ENCODE measurements around the gene ZFAND6.
"Not testable (repeated sequence)": the region's sequence is repeated elsewhere in the genome, so short reads cannot be mapped to it uniquely, and the experiment has no call there.

ZFAND6 gene

DNA sequence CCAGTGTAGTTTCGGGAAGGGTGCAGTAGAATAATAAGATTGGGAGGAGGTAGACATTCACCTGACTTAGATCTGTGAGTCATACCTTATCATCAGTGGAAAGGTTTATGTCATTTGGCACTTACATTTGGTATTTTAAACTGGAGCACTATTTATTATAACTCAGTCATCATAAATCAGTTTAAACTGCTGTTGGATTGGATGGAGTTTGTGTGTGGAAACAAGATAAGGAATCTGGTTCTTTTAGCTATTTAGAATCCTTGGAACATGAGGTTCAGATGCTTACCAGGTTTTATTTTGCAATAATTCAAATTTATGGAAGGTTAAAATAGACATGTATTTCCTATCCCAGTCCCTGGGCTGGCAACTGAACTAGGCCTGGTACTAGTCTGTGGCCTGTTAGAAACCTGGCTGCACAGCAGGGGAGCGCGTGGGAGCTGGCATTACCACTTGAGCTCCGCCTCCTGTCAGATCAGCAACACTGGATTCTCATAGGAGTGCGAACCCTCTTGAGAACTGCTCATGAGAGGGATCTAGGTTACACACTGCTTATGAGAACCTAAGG, 34.5 kb downstream of the ZFAND6 start:
- no peaks in the 10 kb centered on the region for H3K27me3 ChIP-seq
- no peak overlapping the region for H3K4me3 ChIP-seq
- intact Hi-C loops (cut with DNase I; ENCODE audit: low total_unique reads) = no loop called here
- TF ChIP-seq CTCF (IDR thresholded peaks at IDR 0.05) = no peak
- no peaks in the 10 kb centered on the region for H3K9me3 ChIP-seq
- peak in 1 of 2 donors; percentile 37 for DNase-seq
- peaks cover 0 to 33% (median 8%) of the 10 kb centered on the region in 4 donors for H3K4me1 ChIP-seq
- no peak overlapping the region for H3K27ac ChIP-seq
- H3K36me3 ChIP-seq = no peaks in the 10 kb centered on the region

DNA sequence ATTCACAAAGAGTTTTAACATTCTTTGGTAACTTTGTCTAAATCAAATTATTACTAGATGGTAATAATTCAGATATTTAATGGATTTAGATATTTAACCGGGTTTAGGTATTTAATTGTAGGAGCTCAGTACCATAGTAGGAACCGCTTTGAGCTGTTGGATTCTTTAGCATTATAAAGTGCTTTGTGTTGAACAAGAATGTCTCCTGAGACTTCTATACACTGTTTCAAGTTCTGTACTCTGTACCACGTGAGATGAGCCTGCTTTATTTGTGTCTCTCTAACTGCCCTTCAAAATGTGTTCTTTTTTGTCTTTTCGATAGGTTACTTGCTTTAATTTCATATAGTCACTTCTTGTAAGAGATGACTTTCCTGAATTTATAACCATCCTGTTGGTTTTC, 36.0 kb downstream of the ZFAND6 start:
- no peaks in the 10 kb centered on the region for H3K9me3 ChIP-seq
- H3K27ac ChIP-seq = no peak overlapping the region
- H3K4me1 ChIP-seq = peaks cover 0 to 43% (median 8%) of the 10 kb centered on the region in 4 donors
- no peaks in the 10 kb centered on the region for H3K36me3 ChIP-seq
- DNase-seq = no peak
- no peak overlapping the region for H3K4me3 ChIP-seq
- H3K27me3 ChIP-seq = no peaks in the 10 kb centered on the region
- TF ChIP-seq CTCF (IDR thresholded peaks at IDR 0.05) = no peak
- intact Hi-C loops (cut with DNase I; ENCODE audit: low total_unique reads) = no loop called here

- Histone ChIP-seq H3K27ac (no peak overlapping the region), H3K4me3 (no peak overlapping the region), H3K4me1 (peaks cover 0 to 43% (median 8%) of the 10 kb centered on the region in 4 donors), H3K27me3 (no peaks in the 10 kb centered on the region), H3K36me3 (no peaks in the 10 kb centered on the region), H3K9me3 (no peaks in the 10 kb centered on the region)
- TF ChIP-seq CTCF (IDR thresholded peaks at IDR 0.05) = no peak
- intact Hi-C loops (cut with DNase I; ENCODE audit: low total_unique reads) = no loop called here
- DNase-seq = no peak
Observed at GRCh38 chr15:80095969-80096368, 36.5 kb downstream of the ZFAND6 start.

DNA sequence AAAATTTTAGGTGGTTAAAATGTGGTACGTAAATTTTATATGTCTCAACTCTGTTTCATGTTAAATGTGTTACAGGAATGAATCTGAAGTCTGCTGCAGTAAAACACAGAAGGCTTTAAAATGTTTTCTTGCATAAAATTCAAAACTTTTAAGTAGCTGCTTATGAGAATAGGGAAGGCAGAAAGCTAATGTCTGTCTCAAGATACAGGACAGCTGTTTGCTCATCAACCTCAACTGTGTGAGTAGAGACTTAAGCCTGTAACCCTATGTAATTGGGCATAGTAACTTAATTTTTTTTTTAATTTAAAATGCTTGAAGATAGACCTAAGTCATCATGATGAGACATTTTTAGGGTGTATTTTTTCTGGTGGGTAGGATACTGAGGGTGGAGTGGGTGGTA, 38.9 kb downstream of the ZFAND6 start:
- DNase-seq = no peak
- Histone ChIP-seq H3K4me3 (no peak overlapping the region), H3K27ac (no peak overlapping the region), H3K4me1 (peaks cover 0 to 43% (median 8%) of the 10 kb centered on the region in 4 donors), H3K36me3 (no peaks in the 10 kb centered on the region), H3K27me3 (no peaks in the 10 kb centered on the region), H3K9me3 (no peaks in the 10 kb centered on the region)
- intact Hi-C loops (cut with DNase I; ENCODE audit: low total_unique reads) = no loop called here
- no peak for TF ChIP-seq CTCF (IDR thresholded peaks at IDR 0.05)

- intact Hi-C loops (cut with DNase I; ENCODE audit: low total_unique reads) = no loop called here
- Histone ChIP-seq H3K4me3 (no peak overlapping the region), H3K9me3 (no peaks in the 10 kb centered on the region), H3K27me3 (no peaks in the 10 kb centered on the region), H3K4me1 (peaks cover 0 to 38% (median 5%) of the 10 kb centered on the region in 4 donors), H3K36me3 (peaks cover 0 to 6% (median 0%) of the 10 kb centered on the region in 3 donors), H3K27ac (no peak overlapping the region)
- no peak for TF ChIP-seq CTCF (IDR thresholded peaks at IDR 0.05)
- no peak for DNase-seq
Observed at GRCh38 chr15:80099241-80099640, 39.8 kb downstream of the ZFAND6 start.

- H3K4me1 ChIP-seq = peaks cover 0 to 33% (median 3%) of the 10 kb centered on the region in 4 donors
- H3K27ac ChIP-seq; H3K4me3 ChIP-seq; DNase-seq; H3K36me3 ChIP-seq; H3K9me3 ChIP-seq; intact Hi-C loops (cut with DNase I; ENCODE audit: low total_unique reads); H3K27me3 ChIP-seq: not testable (repeated sequence)
Observed at GRCh38 chr15:80099662-80100061, 40.2 kb downstream of the ZFAND6 start.

All from tibial artery (tissue), 4 donors.